SK-N-MC (cell line): ENCODE measurements around the gene SLC30A2.

ENCODE experiments used
- EZH2 ChIP-seq: fragments of 200-600 bp; sonication (generic); IDR thresholded peaks from one replicate; pipeline ENCODE4 v1.6.1; 2017; ENCODE audit warnings: antibody characterized with exemption
- FOXP2 ChIP-seq: optimal IDR thresholded peaks from 2 replicates; pipeline ENCODE3; 2011; ENCODE audit warnings: mild to moderate bottlenecking, moderate library complexity; ENCODE audit not compliant: insufficient read depth; ENCODE audit errors: extremely low read length, control extremely low read depth
- POLR2AphosphoS5 ChIP-seq: IDR thresholded peaks from 2 replicates; pipeline ENCODE4 v1.6.1; 2012; ENCODE audit warnings: mild to moderate bottlenecking, low read depth, low read length, borderline replicate concordance

DNA sequence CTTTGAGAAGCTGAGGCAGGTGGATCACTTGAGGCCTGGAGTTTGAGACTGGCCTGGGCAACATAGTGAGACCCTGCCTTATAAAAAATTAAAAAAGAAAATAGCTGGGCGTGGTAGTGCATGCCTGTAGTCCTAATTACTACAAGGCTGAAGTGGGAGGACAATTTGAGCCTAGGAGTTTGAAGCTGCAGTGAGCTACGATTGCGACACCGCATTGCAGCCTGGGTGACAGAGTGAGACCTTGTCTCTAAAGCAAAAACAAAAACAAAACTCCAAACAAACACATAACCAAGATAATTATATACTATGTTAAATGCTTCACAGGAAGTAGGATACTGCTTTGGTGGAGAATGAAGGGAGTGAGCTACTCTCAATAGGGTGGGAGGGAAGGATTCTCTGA, 42.7 kb downstream of the SLC30A2 start:
- TF ChIP-seq FOXP2 (no peak), EZH2 (no peak), POLR2AphosphoS5 (no peak)
